GM18907 (cell line): ENCODE results near the gene GTF2H3.

ENCODE experiments used
- ATAC-seq: cut with Tn5 transposase; IDR thresholded peaks from one replicate; pipeline ENCODE4 v1.9.1; 2021; ENCODE audit warnings: mild to moderate bottlenecking, moderate library complexity; ENCODE audit not compliant: unreplicated experiment

Gene GTF2H3

DNA sequence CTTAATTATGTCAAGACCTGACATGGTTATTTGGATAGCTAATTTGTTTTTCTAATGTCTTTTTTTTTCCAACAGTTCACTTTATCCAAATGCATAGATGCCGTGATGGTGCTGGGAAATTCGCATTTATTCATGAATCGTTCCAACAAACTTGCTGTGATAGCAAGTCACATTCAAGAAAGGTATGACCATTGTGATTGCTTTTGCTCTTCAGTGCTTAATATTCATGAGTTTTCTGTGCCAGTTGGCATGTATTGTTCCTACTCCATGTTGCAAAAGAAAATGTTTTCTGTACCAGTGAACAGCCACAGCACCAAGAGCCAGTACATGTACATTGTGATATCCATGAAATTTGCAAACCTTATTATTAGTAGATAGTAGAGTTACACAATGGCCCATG, 11.8 kb downstream of the GTF2H3 start:
- ATAC-seq, result no peak

DNA sequence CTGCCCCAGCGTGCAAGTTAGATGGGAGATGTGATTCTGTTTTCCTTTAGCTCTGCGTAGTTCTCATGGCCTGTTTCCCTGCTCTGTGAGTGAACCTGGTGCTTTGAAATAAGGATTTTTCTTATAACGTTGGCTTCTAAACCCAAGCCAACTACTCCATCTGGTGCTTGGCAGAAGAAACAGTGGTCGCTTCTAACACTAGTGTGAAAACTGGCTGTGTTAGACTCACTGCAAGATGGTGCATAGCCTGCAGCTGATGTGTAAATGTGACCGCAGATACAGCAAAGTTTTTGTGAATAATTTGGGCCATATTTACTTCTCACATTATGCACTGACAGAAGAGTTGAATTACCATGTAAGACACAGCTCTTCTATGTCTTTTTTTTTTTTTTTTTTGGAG, 12.2 kb downstream of the GTF2H3 start:
- ATAC-seq, result no peak

DNA sequence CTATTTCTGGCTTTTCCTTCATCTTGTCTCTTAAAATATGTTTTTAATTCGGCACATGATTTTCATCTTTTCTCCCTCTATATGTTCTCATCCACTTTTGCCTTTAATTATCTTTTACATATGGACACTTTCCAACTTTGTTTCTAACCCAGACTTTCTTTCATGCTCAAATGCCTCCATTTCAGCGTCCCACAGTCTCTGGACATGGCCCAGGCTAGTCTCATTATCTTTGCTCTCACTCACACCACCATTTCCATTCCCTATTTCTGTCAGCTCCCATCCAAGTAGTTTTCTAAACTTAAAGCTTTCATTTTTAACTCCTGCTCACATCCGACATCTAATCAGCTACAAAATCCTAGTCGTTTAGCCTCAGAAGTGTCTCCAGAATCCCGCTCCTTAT, 14.8 kb downstream of the GTF2H3 start:
- no peak for ATAC-seq

DNA sequence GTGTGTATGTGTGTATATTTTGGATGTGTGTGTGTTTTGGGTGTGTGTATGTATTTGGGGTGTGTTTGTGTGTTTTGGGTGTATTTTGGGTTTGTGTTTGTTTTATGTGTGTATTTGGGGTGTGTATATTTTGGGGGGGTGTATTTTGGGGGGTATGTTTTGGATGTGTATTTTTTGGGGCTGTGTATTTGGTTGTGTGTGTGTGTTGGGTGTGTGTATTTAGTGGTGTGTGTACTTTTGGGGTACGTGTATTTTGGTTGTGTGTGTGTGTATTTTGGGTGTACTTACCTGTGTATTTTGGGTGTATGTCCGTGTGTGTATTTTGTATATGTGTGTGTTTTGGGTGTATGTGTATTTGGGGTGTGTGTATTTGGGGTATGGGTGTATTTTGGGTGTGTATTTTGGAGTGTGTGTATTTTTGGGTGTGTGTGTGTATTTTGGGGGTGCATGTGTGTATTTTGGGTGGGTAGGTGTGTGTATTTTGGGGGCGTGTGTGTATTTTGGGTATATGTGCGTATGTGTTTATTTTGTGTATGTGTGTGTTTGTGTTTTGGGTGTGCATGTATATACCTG, 20.6 kb downstream of the GTF2H3 start:
- ATAC-seq, result no peak

DNA sequence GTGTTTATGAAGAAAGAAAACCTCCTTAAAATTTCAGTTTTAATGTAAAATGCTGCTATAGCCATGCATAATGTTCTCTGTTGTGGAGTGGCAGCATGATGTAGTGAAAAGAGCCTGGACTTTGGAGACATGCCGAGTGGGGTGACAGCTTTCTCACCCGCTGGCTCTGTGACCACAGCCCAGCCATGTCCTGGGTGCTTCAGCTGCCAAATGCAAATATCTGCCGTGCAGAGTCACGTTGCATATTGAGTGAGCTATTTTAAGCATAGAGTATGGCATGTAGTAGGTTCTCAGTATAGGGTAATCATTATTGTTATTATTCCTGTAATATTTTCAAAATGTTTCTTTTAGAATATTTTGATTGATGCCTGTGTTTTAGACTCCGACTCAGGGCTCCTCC, 21.8 kb downstream of the GTF2H3 start:
- ATAC-seq, result peak; percentile 89

DNA sequence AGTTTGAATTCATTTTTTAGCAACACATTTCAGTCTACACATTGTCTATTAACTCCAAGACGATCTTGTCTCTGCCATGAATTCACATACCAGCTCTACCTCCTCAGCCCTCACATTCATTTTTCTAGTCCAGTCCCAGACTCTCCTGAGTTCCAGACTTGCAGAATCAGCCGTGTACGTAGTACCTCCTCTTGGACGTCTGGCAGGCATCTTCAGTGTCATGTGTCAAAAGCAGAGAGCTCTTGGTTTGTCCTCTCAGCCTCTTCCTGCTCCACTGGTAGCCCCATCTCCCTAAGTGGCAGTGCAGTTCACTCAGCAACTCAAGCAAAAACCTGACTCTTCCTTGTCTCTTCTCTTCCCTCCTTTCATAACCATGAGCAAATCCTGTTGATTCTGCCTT, 22.8 kb downstream of the GTF2H3 start:
- no peak for ATAC-seq

DNA sequence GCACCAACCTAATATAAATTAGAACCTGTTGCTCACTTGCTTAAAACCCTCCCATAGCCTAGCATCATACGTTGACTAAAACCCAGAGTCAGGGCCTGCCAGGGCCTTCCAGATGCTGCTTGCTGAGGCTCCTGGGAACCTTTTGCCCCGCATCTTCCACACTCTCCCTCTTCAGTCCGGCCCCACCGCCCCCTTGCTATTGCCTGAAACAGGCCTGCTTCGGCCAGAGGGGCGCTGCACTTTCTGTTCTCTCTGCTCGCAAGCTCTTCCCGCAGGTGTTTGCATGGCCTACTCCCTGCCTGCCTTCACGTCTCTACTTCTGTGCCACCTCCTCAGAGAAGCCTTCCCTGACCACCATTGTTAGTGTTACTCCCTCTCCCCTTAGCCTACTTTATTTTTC, 23.6 kb downstream of the GTF2H3 start:
- no peak for ATAC-seq

DNA sequence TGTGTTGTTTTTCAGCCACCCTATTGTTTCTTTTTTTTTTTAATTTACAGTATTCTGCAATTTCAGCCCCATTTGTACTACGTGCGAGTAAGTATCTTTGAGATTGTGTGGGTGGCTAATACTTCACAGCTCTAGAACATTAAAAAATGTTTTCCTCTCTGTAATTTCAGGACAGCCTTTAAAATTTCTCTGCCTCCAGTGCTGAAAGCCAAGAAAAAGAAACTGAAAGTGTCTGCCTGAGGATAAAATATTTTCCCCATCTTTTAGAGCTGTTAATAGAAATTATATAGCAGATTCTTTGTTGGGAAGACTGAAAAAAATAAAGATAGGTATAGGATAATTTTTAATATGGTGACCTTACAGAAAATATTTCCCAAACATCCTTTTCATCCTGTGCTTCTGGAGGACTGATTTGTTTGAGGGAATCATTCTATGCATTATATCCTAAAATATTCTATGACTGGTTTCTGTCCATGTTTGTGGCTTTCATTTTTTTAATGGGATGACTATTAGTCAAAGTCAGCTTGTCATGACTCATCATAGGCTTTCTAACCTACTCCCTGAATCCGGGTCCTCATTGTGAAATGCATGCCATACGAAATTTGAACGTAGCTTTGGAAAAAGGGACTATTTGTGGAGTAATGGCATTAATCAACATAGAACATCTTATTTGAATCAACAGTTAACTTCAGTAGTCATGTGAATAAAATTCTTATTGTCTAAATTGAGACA, 26.5 kb downstream of the GTF2H3 start:
- ATAC-seq, result no peak

DNA sequence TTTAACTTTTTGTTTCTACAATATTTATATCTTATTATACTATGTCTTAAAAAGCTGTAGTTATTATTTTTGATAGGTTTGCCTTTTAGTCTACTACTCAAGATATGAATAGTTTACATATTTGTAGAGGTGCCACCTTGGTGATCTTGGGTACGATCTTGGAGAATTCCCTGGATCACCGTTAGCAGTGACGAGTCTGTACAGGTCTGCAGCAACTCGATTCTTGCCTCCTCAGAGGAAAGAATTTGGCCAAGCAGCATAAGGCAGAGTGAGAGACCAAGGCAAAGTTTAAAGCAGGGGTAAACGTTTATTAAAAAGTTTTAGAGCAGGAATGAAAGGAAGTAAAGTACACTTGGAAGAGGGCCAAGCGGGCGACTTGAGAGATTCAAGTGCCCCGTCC, 34.1 kb downstream of the GTF2H3 start:
- ATAC-seq, result no peak

DNA sequence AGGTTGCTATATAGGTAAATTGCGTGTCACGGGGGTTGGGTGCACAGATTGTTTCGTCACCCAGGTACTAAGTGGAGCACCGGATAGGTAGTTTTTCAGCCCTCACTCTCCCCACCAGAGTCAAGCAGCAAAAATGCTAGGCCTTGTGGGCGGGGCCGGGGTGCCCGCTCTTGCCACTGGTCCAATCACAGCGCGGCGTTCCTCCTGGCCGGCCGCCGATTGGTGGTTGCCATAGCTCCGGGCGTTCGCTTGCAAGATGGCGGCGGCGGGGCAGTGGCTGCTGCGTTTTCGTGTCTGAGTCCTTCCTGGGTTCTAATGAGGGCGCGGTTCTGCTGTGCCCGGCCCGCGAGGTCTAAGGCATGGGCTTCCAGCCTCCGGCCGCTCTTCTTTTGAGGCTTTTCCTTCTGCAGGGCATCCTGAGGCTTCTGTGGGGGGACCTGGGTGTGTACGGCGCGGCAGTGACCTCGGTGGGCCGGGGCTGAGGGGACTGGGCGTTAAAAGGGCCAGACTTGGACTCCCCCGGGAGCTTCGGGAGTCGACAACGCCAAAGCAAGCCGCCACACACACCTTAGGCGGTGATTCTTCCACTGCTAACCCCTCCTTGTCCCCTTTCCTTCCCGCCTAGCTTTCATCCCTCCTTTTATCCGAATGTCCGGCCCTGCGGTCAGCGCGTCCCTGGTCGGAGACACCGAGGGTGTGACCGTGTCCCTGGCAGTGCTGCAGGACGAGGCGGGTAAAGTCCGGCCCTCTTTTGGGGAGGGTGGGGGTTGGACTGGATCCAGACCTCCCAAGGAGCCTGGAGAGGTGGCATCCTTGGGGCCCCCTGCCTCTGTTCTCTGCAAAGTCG, 37.5 kb downstream of the GTF2H3 start, which contains the start of gene TCTN2:
Gene TCTN2, plus strand, starts transcription at position 232 of the 847 bp plus-strand sequence. Its CDS starts 128 bp downstream, at position 360.
- peak; percentile 98 for ATAC-seq

DNA sequence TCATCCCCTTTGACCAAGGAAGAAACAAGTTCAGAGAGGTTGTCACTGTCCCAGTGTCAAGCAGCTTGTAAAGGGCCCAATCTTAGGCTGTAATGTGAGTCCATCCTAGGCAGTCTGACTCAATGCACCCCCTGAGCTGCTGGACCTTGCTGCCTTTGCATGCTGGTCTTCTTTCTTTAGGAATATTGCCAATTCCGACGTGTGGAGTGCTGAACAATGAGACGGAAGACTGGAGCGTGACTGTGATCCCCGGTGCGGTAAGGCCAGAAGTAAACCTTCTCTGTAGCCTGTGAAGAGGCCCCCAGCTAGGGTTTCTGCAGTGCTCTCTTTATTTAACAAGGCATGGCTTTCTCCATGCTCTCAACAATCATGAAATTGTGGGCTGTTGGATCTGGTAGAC, 38.2 kb downstream of the GTF2H3 start:
- ATAC-seq, result no peak

DNA sequence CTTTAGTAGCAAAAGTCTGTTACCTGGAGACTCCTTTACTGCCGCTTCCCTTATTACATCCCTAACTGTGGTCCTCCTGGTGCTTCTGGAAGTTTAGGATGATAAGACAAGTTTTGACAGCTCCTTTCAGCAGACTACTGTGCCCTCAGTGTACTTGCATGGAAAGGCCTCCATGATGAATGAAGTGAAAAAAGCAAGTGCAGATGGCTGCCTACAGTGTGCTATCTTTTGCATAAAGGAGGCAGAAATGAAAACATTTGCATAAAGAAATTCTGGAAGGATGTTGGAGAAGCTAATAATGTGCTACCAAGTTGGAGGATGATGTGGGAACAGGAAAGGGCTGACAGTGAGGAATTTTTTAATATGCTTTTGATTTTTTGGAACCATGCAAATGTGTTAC, 41.8 kb downstream of the GTF2H3 start:
- ATAC-seq, result no peak

DNA sequence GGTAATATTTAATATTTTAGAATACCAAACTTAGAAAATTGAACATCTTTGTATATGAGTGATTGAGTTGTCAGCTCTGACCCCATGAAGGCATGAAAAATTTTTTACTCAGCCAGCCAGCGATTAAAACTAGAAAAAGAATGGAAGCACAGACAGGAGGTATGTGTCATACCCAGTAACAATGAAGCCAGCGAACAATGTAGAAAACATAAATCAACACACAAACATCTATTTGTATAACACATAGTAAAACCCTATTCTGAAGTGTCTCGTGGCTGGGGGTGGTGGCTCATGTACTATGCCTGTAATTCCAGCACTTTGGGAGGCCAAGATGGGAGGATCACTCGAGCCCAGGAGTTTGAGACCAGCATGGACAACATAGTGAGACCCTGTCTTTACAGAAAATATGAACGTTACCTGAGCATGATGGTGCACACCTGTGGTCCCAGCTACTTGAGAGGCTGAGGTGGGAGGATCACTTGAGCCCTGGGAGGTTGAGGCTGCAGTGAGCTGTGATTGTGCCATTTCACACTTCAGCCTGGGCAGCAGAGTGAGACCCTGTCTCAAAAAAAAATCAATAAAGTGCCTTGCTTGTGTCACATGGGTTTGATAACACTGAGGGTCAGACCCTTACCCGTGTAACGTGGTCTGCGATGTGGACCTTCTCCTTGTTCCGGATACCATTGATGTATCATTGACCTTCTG, 43.1 kb downstream of the GTF2H3 start:
- ATAC-seq, result no peak

DNA sequence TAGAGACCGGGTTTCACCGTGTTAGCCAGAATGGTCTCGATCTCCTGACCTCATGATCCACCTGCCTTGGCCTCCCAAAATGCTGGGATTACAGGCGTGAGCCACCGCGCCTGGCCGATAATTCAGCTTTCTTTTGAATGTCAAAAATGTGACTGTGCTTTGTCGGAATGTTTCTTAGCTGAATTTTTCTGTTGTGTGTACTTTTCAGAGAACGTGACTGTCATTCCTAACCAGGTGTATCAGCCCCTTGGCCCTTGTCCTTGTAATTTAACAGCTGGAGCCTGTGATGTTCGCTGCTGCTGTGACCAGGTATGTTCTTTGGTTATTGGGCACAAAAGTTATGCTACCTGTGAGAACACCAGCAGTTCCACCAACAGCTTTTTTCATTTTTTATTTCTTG, 45.4 kb downstream of the GTF2H3 start:
- ATAC-seq, result no peak

DNA sequence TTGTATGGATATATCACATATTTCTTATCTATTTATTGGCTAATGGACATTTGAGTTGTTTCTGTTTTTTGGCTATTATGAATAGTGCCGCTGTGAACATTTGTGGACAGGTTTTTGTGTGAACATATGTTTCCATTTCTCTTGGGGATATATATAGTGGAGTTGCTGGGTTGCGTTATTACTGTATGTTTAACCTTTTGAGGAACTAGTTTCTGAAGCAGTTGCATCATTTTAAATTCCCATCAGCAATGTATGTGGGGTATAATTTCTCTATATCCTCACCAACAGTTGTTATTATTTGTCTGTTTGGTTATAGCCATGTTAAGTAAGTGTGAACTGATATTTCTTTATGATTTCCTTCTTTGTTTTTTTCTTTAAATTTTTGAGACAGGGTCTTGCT, 48.0 kb downstream of the GTF2H3 start:
- no peak for ATAC-seq

DNA sequence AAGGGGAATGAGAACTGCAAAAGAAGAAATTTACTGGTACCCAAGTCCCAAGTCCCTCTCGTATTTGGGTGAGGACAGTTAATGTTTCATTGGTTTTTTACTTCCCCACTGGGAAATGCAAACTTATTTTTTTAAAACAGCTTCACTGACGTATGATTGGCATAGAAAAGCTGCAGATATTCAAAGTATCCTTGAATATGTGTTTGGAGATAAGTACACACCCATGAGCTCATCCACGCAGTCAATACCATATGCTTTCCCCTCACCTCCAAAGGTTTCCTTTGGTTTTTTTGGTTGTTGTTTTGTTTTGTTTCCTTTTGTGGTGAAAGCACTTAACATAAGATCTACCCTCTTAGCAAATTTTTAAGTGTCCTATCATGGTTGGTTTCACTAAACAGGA, 50.3 kb downstream of the GTF2H3 start:
- ATAC-seq, result no peak

DNA sequence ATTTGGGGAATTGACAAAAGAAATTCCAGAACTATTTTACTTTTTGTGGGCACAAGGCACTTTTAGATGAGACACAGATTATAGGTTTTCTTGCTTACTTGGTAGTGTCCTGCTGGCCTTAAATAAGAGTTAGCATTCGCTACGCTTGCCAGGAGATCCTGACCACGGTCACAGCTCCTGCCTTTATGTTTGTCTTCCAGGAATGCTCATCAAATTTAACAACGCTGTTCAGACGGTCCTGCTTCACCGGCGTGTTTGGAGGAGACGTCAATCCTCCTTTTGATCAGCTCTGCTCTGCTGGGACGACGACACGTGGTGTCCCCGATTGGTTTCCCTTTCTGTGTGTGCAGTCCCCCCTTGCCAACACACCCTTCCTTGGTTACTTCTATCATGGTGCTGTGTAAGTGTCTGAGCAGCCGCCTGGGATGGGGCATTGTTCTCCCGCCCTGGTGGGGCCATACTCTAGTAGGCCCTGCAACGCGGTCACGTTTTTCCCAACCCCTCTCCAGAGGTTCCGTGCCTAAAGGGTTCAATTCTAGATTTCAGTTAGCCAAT, 53.1 kb downstream of the GTF2H3 start:
- no peak for ATAC-seq

DNA sequence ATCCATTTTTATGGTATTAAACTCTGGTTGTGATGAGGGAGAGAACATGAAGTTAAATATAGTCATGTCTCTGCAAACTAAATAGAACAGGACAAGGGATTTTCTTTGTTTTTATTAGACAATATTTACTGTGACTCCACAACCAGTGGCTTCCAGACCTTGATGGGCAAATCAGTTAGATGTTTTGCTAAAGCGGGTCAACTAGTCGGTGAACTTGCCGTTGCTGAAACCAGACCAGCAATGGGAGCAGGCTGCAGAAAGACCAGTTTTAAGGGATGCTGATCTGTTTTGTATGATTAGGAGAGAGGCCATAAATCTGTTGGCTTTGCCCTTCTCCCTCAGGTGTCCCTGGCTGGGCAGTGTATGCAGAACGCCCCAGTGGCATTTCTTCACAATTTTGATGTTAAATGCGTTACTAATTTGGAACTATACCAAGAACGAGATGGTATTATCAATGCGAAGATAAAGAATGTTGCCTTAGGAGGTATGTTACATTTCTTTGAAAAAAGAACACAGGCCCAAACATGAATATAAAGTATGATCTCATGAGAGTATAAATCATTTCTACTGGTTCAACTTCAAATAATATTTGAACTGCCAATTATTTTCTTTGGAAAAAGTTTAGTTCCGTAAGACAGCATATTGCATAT, 56.7 kb downstream of the GTF2H3 start:
- ATAC-seq, result no peak

DNA sequence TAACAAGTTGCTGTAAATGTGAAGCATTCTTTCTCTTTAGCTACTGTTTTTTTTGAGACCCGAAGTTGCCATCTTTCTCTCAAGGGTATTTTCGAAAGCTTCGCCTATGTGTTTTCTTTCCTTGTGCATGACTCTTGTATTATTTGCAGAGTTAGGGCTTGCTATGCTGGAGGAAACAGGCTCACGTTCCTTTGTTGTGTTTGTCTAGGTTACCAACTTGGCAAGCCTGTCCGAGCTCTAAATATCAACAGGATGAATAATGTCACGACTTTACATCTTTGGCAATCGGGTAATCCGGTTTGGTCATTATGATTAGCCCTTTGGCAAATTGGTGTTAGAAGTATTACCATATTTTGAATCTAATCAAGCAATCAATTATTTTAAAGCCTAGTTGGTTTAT, 62.6 kb downstream of the GTF2H3 start:
- ATAC-seq, result no peak

DNA sequence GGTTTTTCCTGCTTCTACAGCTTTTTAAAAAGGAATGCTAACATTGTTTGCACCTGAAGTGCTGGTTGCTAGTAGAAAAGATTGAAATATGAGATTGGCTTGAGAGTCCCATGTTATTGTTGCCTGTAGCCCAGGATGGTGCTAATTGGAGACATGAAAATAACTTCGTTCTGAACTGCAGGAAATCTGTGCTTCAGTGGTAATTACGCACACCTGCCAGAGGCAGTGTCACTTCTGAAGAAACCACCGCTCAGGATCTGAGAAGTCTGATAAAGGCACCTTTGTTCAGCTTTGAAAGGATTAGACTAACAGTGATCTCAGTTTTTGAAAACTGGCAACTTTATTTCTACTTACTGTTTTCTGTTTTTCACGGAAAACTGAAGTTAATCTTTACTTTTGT, 63.0 kb downstream of the GTF2H3 start:
- ATAC-seq, result no peak

DNA sequence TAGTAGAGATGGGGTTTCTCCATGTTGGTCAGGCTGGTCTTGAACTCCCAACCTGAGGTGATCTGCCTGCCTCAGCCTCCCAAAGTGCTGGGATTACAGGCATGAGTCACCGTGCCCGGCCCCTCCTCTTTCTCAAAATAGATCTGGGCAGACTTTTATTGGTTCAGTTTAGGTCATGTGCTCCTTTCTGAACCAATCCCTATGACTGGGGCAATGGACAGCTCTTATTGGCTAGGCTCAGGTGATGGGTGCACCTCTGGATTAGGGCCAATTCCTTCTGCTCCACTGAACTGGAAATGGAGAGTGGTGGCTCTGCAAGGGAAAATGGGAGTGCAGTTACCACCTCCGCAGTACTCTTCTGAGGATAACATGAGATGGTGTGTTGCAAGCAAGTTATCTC, 72.3 kb downstream of the GTF2H3 start:
- no peak for ATAC-seq
